Calu3 (cell line): ENCODE data around the gene CEMIP2. TPM values are rescaled to one million over a fixed set of nuclear protein-coding genes. Genes with fewer than 3 reads are reported as not detected.

Source experiments
- BruUV-seq: library from RNA; stranded (reverse); fragments of 400-500 nt; replicated peaks from 2 replicates; lab custom pipeline; 2021; lab: Mats Ljungman, UMichigan
- CTCF ChIA-PET: fragments of 300-600 bp; sonication (Branson Sonifier 250); formaldehyde crosslinking; loops from one replicate; lab custom pipeline; 2022; ENCODE audit warnings: antibody characterized with exemption; lab: Charles Lee
- DNase-seq: peaks from one replicate; pipeline ENCODE4 v3.0.0; 2022
- H3K27ac Mint-ChIP-seq: one replicate; pipeline ENCODE4 v1.8.0; 2022; ENCODE audit warnings: mixed read lengths; ENCODE audit not compliant: unreplicated experiment
- H3K27me3 Mint-ChIP-seq: one replicate; pipeline ENCODE4 v1.8.0; 2022; ENCODE audit warnings: mixed read lengths; ENCODE audit not compliant: unreplicated experiment
- H3K36me3 Mint-ChIP-seq: one replicate; pipeline ENCODE4 v1.8.0; 2022; ENCODE audit warnings: mild to moderate bottlenecking, moderate library complexity, mixed read lengths; ENCODE audit not compliant: insufficient read depth, unreplicated experiment
- H3K4me1 Mint-ChIP-seq: one replicate; pipeline ENCODE4 v1.8.0; 2022; ENCODE audit warnings: mild to moderate bottlenecking, low read depth, mixed read lengths; ENCODE audit not compliant: unreplicated experiment
- H3K4me3 Mint-ChIP-seq: one replicate; pipeline ENCODE4 v1.8.0; 2022; ENCODE audit warnings: mild to moderate bottlenecking, low read depth, moderate library complexity, mixed read lengths; ENCODE audit not compliant: unreplicated experiment
- H3K9me3 Mint-ChIP-seq: one replicate; pipeline ENCODE4 v1.8.0; 2022; ENCODE audit warnings: low read depth, mixed read lengths; ENCODE audit not compliant: unreplicated experiment
- CTCF ChIP-seq: fragments of 200-600 bp; IDR thresholded peaks from one replicate; pipeline ENCODE4 v1.8.0; 2022; ENCODE audit warnings: antibody characterized with exemption; ENCODE audit not compliant: unreplicated experiment
- intact Hi-C: fragments of 100-400 bp; cut with micrococcal nuclease; formaldehyde crosslinking; loops from one replicate; pipeline ENCODE4 v1.10.0; 2022; ENCODE audit not compliant: unreplicated experiment
- total RNA-seq: library from RNA; stranded (reverse); gene quantifications from 2 replicates; pipeline ENCODE4 v1.2.3, GENCODE V29; 2022

Gene CEMIP2
- total RNA-seq, 1 experiment from 2014 or later: 122 TPM

- peak overlapping the region; percentile 94 for H3K27ac Mint-ChIP-seq
- no TSS peak for BruUV-seq
- no peak for DNase-seq
Measured at GRCh38 chr9:71764463-71764862, 3.9 kb downstream of the CEMIP2 start.

GRCh38 chr9:71763832-71764231, 4.5 kb downstream of the CEMIP2 start:
- no TSS peak for BruUV-seq
- H3K27ac Mint-ChIP-seq: peak overlapping the region; percentile 94
- DNase-seq: no peak
- no peak for TF ChIP-seq CTCF
- H3K9me3 Mint-ChIP-seq: no peaks in the 10 kb centered on the region
- intact Hi-C loops: loop anchor here (5.0 to 10.0 kb wide), 3 partner anchors 37 to 479 kb away; no protein-coding TSS in a partner anchor
- H3K27me3 Mint-ChIP-seq: no peaks in the 10 kb centered on the region
- peaks cover 66% of the 10 kb centered on the region for H3K36me3 Mint-ChIP-seq
- peak overlapping the region; percentile 97 for H3K4me3 Mint-ChIP-seq
- H3K4me1 Mint-ChIP-seq: peaks cover 41% of the 10 kb centered on the region
- CTCF ChIA-PET: no interaction called here

More at GRCh38 chr9:71764463-71764862, 3.9 kb downstream of the CEMIP2 start:
- H3K4me1 Mint-ChIP-seq: peaks cover 37% of the 10 kb centered on the region
- peaks cover 65% of the 10 kb centered on the region for H3K36me3 Mint-ChIP-seq
- intact Hi-C loops: loop anchor here (5.0 to 10.0 kb wide), 3 partner anchors 37 to 480 kb away; no protein-coding TSS in a partner anchor
- H3K9me3 Mint-ChIP-seq: no peaks in the 10 kb centered on the region
- peak overlapping the region; percentile 97 for H3K4me3 Mint-ChIP-seq
- CTCF ChIA-PET: interaction anchor here (0.7 kb wide), 1 partner anchor 41 kb away, joined by 3 read pairs; no protein-coding TSS in a partner anchor
- no peak for TF ChIP-seq CTCF
- H3K27me3 Mint-ChIP-seq: no peaks in the 10 kb centered on the region

GRCh38 chr9:71762900-71763653, 5.2 kb downstream of the CEMIP2 start:
- Mint-ChIP-seq H3K36me3 (peaks cover 69% of the 10 kb centered on the region), H3K27ac (peak overlapping the region; percentile 86), H3K4me3 (peak overlapping the region; percentile 97), H3K9me3 (no peaks in the 10 kb centered on the region), H3K27me3 (no peaks in the 10 kb centered on the region), H3K4me1 (peaks cover 41% of the 10 kb centered on the region)
- TF ChIP-seq CTCF: no peak
- intact Hi-C loops: loop anchor here (5.0 to 10.0 kb wide), 3 partner anchors 36 to 478 kb away; no protein-coding TSS in a partner anchor
- DNase-seq: no peak
- BruUV-seq: no TSS peak
- CTCF ChIA-PET: interaction anchor here (0.6 to 0.9 kb wide), 5 partner anchors 9 to 813 kb away, joined by 3 to 6 read pairs (median 3); no protein-coding TSS in a partner anchor

GRCh38 chr9:71761938-71762353, 6.4 kb downstream of the CEMIP2 start:
- Mint-ChIP-seq H3K4me3 (peak overlapping the region; percentile 48), H3K27me3 (no peaks in the 10 kb centered on the region), H3K27ac (peak overlapping the region; percentile 82), H3K4me1 (peaks cover 47% of the 10 kb centered on the region), H3K9me3 (no peaks in the 10 kb centered on the region), H3K36me3 (peaks cover 60% of the 10 kb centered on the region)
- CTCF ChIA-PET: no interaction called here
- intact Hi-C loops: loop anchor here (5.0 to 10.0 kb wide), 3 partner anchors 35 to 477 kb away; no protein-coding TSS in a partner anchor
- no peak for TF ChIP-seq CTCF
- no TSS peak for BruUV-seq
- peak; percentile 32 for DNase-seq
